H7 (cell line): Measurements from ENCODE around the gene BANP. TPM values are rescaled to one million over a fixed set of nuclear protein-coding genes. Genes with fewer than 3 reads are reported as not detected.
"Not testable (repeated sequence)": the region's sequence is repeated elsewhere in the genome, so short reads cannot be mapped to it uniquely, and the experiment has no call there.

Source experiments
- DNase-seq: peaks from one replicate; pipeline ENCODE4 v3.0.0; 2012
- H3K27me3 ChIP-seq: 2 replicates; pipeline ENCODE4 v1.6.0; 2011; ENCODE audit warnings: mild to moderate bottlenecking, low read length; ENCODE audit not compliant: control insufficient read depth, insufficient read depth
- H3K36me3 ChIP-seq: replicated peaks from 2 replicates; pipeline ENCODE4 v1.5.1; 2011; ENCODE audit warnings: low read length; ENCODE audit not compliant: control insufficient read depth, insufficient read depth
- H3K4me3 ChIP-seq: 2 replicates; pipeline ENCODE4 v1.5.1; 2011; ENCODE audit warnings: low read depth, mild to moderate bottlenecking, control low read depth, low read length, moderate library complexity; ENCODE audit not compliant: insufficient read depth
- total RNA-seq: library from RNA; depleted of rRNA; stranded (reverse); fragments of >200 nt; shearing (Covaris generic); gene quantifications from 2 replicates; pipeline ENCODE4 v1.2.3, GENCODE V29; 2014

BANP gene
- total RNA-seq, 1 experiment from 2014 or later: 39.3 TPM

DNA sequence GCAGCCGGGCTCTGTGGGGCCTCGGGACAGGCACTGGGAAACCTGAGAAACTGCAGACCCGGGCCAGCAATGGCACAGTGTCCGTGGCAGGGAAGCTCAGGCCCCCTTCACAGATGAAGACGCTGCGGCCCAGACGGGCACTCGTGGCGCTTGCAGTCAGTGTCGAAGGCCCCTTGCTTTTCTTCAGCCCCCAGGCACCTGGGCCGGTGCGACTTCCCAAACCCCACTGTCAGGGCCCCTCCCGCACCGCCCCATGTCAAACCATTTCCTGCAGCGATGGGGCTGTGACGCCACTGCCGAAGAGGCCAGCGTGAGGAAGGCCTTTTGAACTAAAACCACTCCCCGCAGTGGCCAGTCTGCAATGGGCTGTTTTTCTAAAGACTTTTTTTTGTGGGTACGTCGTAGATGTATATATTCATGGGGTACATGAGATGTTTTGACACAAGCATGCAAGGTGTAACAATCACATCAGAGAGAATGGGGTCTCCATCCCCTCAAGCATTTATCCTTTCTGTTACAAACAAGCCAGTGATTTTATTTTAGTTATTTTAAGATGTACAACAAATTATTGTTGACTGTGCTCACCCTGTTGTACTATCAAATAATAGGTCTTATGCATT is 159.8 kb downstream of the BANP start:
- peak; percentile 34 for DNase-seq
- H3K4me3 ChIP-seq, H3K36me3 ChIP-seq, H3K27me3 ChIP-seq: not testable (repeated sequence)

DNA sequence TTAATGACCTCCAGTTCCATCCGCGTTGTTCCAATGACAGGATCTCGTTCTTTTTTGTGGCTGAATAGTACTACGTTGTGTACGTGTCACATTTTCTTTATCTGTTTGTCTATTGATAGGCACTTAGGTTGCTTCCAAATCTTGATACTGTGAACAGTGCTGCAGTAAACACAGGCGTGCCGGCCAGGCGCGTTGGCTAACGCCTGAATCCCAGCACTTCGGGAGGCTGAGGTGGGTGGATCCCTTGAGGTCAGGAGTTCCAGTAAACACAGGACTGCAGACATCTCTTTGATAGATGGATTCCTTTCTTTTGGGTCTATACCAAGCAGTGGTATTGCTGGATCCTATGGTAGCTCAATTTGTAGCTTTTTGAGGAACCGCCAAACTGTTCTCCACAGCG is 160.7 kb downstream of the BANP start:
- H3K4me3 ChIP-seq, DNase-seq, H3K36me3 ChIP-seq, H3K27me3 ChIP-seq: not testable (repeated sequence)

DNA sequence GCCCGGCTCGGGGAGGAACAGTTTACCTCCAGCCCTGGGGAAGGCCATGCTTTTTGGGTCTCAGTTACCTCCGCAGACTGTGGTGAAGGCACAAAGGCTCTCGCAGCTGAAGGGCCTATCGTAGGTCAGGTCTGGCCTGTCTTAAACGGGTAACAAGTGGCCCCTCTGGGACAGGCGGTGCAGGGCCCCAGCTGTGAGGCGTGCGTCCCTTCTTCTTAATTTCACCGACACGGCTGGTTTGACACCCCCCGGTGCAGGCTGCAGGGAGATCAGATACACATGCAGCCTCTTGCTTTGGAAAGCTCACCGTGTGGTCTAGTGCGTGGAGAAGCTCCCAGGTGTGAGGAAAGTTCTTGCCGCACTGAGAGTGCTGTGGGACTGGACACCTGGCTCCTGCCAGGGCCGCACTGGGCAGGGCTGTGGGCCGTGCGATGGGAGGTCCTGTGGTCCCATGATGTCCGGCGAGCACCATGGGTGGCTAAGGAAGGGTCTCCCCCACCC is 162.4 kb downstream of the BANP start:
- Histone ChIP-seq H3K36me3 (no peaks in the 10 kb centered on the region), H3K4me3 (no peak overlapping the region), H3K27me3 (no peaks in the 10 kb centered on the region)
- no peak for DNase-seq

DNA sequence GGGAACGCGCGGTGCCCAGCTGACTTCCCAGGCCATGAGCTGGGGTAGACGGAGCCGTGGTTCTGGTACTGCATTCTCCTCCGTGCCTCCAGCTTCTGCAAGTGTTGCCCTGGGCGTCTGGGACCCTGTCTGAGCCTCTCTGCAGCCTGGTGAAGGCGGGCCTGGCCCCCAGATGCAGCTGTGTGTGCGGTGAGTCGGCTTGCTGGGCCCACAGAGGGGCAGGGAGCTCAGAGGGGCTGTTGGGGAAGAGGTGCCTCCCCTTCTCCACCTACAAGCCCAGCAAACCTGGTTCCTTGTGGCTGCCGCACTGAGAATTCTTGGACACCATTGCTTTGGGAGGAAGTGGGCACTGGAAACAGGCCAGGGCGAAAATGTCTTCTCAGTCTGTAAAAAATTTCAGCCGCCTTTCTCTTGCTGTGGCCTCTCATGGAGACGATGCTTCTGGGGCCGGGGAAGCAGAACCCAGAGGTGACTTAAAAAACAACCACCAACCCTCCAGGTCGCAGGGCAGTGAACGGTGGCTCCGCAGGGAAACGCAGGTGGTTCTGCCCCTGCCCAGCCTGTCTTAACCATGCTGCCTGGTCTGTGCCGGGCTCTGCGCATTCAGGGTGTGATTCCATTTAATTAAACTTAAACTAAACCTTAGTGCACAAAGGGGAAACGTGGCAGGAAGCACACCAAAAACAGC is 163.5 kb downstream of the BANP start:
- H3K4me3 ChIP-seq, H3K27me3 ChIP-seq, DNase-seq, H3K36me3 ChIP-seq: not testable (repeated sequence)

DNA sequence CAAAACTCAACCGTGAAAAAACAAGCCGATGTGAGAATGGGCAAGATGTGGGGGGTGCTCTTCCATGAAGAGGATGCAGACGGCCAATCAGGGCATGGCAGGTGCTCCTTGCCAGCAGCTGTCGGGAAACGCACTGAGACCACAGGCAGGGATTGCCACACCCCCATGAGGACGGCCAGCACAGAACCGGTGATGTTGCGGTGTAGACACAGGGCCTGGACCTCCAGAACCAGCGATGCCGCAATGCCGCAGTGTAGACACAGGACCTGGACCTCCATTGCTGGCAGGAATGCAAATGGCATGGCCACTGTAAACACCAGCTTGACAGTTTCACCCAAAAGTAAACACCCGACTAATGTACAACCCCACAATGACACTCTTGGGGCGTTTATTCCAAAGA is 164.9 kb downstream of the BANP start:
- Histone ChIP-seq H3K27me3 (no peaks in the 10 kb centered on the region), H3K36me3 (no peaks in the 10 kb centered on the region), H3K4me3 (no peak overlapping the region)
- no peak for DNase-seq

DNA sequence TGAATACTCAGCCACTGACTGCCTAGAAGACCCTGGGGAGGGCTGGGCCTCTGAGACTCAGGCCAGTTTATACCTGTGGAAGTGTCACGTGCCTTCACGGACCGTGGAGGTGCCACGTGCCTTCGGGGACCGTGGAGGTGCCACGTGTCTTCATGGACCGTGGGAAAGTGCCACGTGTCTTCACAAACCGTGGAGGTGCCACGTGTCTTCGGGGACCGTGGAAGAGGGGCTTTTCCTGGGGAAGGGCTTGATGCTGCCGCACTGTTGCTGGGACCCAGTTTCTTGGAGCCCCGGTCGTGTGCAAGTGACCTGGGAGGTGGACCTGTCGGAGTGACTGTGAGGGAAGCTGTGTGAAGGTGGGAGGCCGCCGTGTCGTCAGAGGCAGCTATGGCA is 166.2 kb downstream of the BANP start:
- Histone ChIP-seq H3K36me3 (no peaks in the 10 kb centered on the region), H3K27me3 (no peaks in the 10 kb centered on the region)

DNA sequence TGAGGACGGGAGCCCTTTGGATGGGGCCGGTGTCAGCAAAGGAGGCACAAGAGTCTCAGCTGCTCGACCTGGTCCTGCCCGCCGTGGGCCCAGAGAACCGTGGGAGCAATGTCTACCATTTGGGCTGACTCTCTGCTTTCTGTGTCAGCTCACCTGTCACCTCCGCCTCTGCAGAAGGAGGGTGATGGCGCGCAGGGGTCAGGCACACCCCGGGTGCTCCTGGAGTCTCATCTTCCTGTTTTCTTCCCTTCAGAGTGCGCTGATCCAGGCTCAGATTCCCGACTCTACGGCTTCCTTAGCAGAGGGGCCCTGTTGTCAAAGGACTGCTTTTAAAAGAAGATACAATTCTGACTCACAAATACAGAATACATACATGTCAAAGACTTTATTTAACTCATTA is 167.1 kb downstream of the BANP start:
- H3K4me3 ChIP-seq: no peak overlapping the region
- DNase-seq: peak; percentile 52
- H3K27me3 ChIP-seq: no peaks in the 10 kb centered on the region
- H3K36me3 ChIP-seq: no peaks in the 10 kb centered on the region

More for the DNA sequence above, 166.2 kb downstream of the BANP start:
- H3K4me3 ChIP-seq: no peak overlapping the region
- no peak for DNase-seq

DNA sequence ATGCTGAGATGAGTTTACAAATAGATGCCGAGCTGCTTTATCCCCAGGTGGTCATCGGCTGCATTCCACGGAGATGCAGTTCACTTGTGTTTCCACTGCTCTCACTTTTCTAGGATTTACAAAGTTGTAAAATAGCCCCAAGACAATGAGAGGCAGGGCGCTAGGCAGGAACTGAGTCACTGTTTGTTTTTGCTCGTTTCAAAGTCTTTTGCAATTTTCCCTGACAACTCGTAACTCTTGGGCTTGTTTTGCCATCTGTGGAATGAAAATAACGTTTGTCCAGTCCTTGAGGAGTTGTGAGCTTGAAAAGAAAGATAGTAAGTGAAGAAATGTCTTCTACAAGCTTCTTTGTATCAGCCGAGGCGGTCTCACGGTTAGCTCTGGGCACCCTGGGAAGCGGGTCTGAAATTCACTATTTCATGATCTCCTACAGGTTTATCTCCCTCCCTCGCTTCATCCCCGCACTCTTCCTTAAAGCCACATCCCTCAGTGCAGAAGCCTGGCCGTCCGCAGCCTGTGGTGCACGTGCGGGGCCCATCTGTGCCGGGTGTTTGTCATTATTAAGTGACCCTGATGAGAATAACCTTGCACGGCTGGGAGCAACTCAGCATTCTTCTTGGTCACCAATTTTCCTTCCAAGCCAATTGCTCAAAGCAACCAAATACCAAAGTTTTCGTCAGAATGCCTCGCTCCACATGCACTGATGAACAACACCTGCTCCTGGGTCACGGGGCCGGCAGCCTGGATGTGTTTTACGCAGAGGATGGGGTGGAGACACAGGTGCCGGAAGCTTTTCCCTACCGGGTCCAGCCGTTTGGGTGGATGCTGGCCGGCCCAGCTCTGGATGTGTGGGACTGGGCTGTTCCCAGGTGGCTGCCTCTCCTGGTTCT is 167.9 kb downstream of the BANP start:
- H3K36me3 ChIP-seq, H3K27me3 ChIP-seq, H3K4me3 ChIP-seq: not testable (repeated sequence)
- peak; percentile 53 for DNase-seq

DNA sequence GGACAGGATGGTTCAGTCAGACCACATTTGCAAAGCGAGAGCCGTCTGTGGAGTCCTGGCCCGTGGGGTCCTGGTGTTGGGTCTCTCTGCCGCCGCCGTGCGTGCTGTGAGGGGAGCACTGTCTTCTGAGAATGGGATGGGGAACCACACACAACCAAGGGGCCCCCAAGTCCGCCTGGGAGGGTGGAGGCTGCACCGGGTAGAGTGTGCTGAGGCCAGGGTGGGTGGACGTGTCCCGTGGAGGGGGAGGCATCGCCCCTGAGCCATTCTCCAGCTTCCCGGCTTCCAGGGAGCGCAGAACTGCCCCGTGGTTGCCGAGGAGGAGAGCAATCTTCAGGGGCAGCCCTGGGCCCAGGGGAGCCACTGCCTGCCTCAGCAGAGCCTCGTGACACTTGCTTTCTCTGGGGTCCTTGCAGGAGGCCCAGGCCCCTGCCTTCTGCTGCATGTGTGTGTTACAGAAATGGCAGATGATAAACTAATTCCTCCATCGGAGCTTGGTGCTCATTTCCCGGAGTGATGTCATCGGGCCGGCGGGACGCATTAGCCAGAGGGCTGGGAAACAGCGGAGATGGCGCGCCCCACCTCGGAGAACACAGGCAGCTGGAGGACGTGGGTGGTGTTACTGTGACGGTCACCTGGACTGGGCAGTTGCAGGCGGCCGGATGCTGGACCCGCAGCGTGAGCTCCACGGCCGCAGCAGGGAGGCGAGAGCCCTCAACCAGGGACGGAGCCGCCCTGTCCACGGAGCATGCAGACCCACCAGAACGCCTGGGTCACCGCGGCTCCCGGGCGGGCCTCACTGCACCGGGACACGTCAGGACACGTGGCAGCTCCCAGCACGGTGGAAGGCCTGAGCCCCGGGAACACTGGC is 168.9 kb downstream of the BANP start:
- not testable (repeated sequence) for DNase-seq, H3K36me3 ChIP-seq, H3K4me3 ChIP-seq, H3K27me3 ChIP-seq

DNA sequence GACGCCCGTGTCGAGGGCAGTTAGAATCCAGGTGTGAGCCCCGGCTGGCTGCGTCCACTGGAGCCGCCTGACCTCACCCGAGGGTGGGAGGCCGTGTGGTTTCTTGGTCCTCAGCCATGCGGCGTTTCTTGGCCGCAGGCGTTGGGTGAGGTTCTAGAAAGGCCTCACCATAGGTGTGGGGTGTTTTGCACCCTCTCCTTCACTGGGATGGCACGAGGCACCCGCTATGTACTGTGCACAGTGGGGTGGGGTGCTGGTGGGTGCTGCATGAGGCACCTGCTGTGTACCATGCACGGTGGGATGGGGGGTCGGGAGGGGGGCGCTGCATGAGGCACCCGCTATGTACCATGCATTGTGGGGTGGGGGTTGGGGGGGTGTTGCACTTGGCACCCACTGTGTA is 169.6 kb downstream of the BANP start:
- Histone ChIP-seq H3K4me3 (no peak overlapping the region), H3K36me3 (no peaks in the 10 kb centered on the region), H3K27me3 (no peaks in the 10 kb centered on the region)
- DNase-seq: peak; percentile 22

DNA sequence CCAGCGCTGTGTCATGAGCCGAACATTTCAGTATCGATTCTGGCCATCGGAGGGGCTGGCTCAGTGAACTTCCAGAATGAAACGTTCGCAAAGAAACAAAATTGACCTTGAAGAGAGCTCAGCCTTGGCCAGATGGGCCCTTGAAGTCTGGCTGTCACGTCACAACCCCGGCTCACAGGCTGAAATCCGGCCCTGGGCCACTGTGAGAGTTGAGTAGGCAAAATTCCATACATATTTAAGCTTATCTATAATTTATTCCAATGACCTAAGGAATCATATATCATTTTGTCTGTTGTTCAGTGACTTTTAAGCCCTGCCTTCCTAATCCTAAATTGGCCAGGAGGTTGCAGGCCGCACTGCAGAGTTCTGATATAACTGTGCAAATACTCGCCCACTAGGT is 170.2 kb downstream of the BANP start:
- H3K4me3 ChIP-seq, DNase-seq, H3K36me3 ChIP-seq: not testable (repeated sequence)

DNA sequence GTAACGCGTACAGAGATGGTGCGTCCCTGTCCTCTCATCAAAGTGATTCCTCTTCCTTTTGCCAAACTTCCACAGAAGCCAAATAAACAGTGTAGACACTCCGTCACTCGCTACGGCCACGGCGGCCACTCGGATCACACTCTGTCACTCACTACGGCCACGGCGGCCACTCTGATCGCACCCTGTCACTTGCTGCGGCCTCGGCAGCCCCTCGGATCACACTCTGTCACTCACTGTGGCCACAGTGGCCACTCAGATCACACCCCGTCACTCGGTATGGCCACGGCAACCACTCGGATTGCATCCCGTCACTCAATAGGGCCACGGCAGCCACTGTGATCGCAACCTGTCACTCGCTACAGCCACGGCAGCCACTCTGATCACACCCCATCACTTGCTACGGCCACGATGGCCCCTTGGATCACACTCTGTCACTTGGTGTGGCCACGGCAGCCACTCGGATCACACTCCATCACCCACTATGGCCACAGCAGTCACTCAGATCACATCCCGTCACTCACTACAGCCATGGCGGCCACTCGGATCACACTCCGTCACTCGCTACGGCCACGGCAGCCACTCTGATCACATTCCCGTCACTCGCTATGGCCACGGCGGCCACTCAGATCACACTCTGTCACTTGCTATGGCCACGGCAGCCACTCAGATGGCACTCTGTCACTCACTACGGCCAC is 170.8 kb downstream of the BANP start:
- Histone ChIP-seq H3K27me3 (no peaks in the 10 kb centered on the region), H3K36me3 (no peaks in the 10 kb centered on the region), H3K4me3 (no peak overlapping the region)
- DNase-seq: no peak

More for the DNA sequence above, 170.2 kb downstream of the BANP start:
- not testable (repeated sequence) for H3K27me3 ChIP-seq
